HepG2 (cell line): Measurements from ENCODE around the gene MAN2C1. TPM values are rescaled to one million over a fixed set of nuclear protein-coding genes. Genes with fewer than 3 reads are reported as not detected.

ENCODE experiments used
- AHDC1 ChIP-seq: sonication (generic); formaldehyde crosslinking; IDR thresholded peaks from 2 replicates; pipeline ENCODE4 v1.5.1; 2020; ENCODE audit warnings: mild to moderate bottlenecking, missing genetic modification reagents, borderline replicate concordance
- ATRX ChIP-seq: sonication (generic); formaldehyde crosslinking; IDR thresholded peaks from 2 replicates; pipeline ENCODE4 v1.4.0; 2020; ENCODE audit warnings: missing genetic modification reagents, borderline replicate concordance
- DRAP1 ChIP-seq: IDR thresholded peaks from 2 replicates; pipeline ENCODE4 v1.6.1; 2016; ENCODE audit warnings: missing genetic modification reagents, missing compliant biosample characterization
- GTF2F1 ChIP-seq: fragments of 150-350 bp; IDR thresholded peaks from 2 replicates; pipeline ENCODE4 v1.6.1; 2014; ENCODE audit warnings: low read length
- MED1 ChIP-seq: sonication (generic); formaldehyde crosslinking; IDR thresholded peaks from 2 replicates; pipeline ENCODE4 v1.4.0; 2020; ENCODE audit warnings: missing genetic modification reagents
- MXD1 ChIP-seq: sonication (generic); formaldehyde crosslinking; IDR thresholded peaks from 2 replicates; pipeline ENCODE4 v1.4.0; 2020; ENCODE audit warnings: mild to moderate bottlenecking, missing genetic modification reagents
- ZBED4 ChIP-seq: sonication (generic); formaldehyde crosslinking; IDR thresholded peaks from 2 replicates; pipeline ENCODE4 v1.4.0; 2020; ENCODE audit warnings: missing genetic modification reagents, borderline replicate concordance
- ZBTB25 ChIP-seq: IDR thresholded peaks from 2 replicates; pipeline ENCODE4 v1.6.1; 2018; ENCODE audit warnings: missing genetic modification reagents
- ZBTB3 ChIP-seq: sonication (generic); formaldehyde crosslinking; IDR thresholded peaks from 2 replicates; pipeline ENCODE4 v1.4.0; 2020; ENCODE audit warnings: low read depth, mild to moderate bottlenecking, moderate library complexity, missing genetic modification reagents, borderline replicate concordance
- ZBTB37 ChIP-seq: sonication (generic); formaldehyde crosslinking; IDR thresholded peaks from 2 replicates; pipeline ENCODE4 v1.4.0; 2020; ENCODE audit warnings: mild to moderate bottlenecking, missing genetic modification reagents
- ZNF225 ChIP-seq: sonication (generic); formaldehyde crosslinking; IDR thresholded peaks from 2 replicates; pipeline ENCODE4 v1.4.0; 2020; ENCODE audit warnings: mild to moderate bottlenecking, missing genetic modification reagents
- ZNF720 ChIP-seq: sonication (generic); formaldehyde crosslinking; IDR thresholded peaks from 2 replicates; pipeline ENCODE4 v1.4.0; 2020; ENCODE audit warnings: missing genetic modification reagents
- ZNF768 ChIP-seq: sonication (generic); formaldehyde crosslinking; IDR thresholded peaks from 2 replicates; pipeline ENCODE4 v1.4.0; 2020; ENCODE audit warnings: missing genetic modification reagents
- polyA plus RNA-seq, 8 experiments: library from polyadenylated mRNA; depleted of rRNA in 3 of 8; stranded (reverse) in 7 of 8; unstranded in 1 of 8; fragments of >200 nt; fragmentation: Illumina TruSeq in 4 of 8; extraction: Trizol in 4 of 8; gene quantifications; 2 replicates each; pipeline versions ENCODE4 v1.2.1 to v1.2.3, GENCODE V29; 2011 to 2016; ENCODE audit warnings: low read depth in 4 of 8, missing spikeins in 1 of 8, mixed read lengths in 1 of 8; ENCODE audit not compliant: insufficient read depth in 1 of 8
- total RNA-seq, 5 experiments: library from RNA; depleted of rRNA; stranded (reverse); fragments of >200 nt; fragmentation: Illumina TruSeq; extraction: Trizol; gene quantifications; 2 replicates each; pipeline ENCODE4 v1.2.3, GENCODE V29; 2016; ENCODE audit warnings: low read depth in 1 of 5

MAN2C1 gene
- total and polyA plus RNA-seq, 2 of the 13 experiments (the other 11 are each of a cell fraction or from before 2014, with no cell fraction given), result 62.6 to 71.0 TPM

GRCh38 chr15:75335705-75336355 is 32.6 kb downstream of the MAN2C1 start, which contains the start of gene COMMD4 (continued):
- TF ChIP-seq AHDC1 (CRISPR knock-in tag), result peak; percentile 30; the same call in 1 of the 2 replicates
- TF ChIP-seq GTF2F1, result peak; percentile 92
- peak; percentile 65; the same call in 1 of the 2 replicates for TF ChIP-seq ZBED4 (CRISPR knock-in tag)
- no peak for TF ChIP-seq ZNF768 (CRISPR knock-in tag)
- 0 out of 2 replicates have a peak, but pooled peaks have one; percentile 31 for TF ChIP-seq ZBTB37
- no peak for TF ChIP-seq ATRX (CRISPR knock-in tag)
- peak; percentile 57 for TF ChIP-seq MED1 (CRISPR knock-in tag)
- TF ChIP-seq ZNF720, result no peak
- TF ChIP-seq ZNF225 (CRISPR knock-in tag), result peak; percentile 54; the same call in 1 of the 2 replicates
- TF ChIP-seq DRAP1, result peak; percentile 39; the same call in 1 of the 2 replicates
- 0 out of 2 replicates have a peak, but pooled peaks have one; percentile 66 for TF ChIP-seq ZBTB3
- peak; percentile 78 for TF ChIP-seq ZBTB25 (CRISPR knock-in tag)
- TF ChIP-seq MXD1 (CRISPR knock-in tag), result 0 out of 2 replicates have a peak, but pooled peaks have one; percentile 36
